PC-9 (cell line): ENCODE data around the gene APBA2. TPM values are rescaled to one million over a fixed set of nuclear protein-coding genes. Genes with fewer than 3 reads are reported as not detected.

Experiments used
- BruUV-seq: library from RNA; stranded (reverse); fragments of 400-500 nt; replicated peaks from 2 replicates; lab custom pipeline; 2021; lab: Mats Ljungman, UMichigan
- CTCF ChIA-PET: fragments of 300-600 bp; sonication (Branson Sonifier 250); formaldehyde crosslinking; loops from one replicate; lab custom pipeline; 2022; ENCODE audit warnings: antibody characterized with exemption; lab: Charles Lee
- POLR2A ChIA-PET: fragments of 300-600 bp; sonication (Branson Sonifier 250); formaldehyde crosslinking; loops from one replicate; lab custom pipeline; 2022; ENCODE audit warnings: antibody characterized with exemption; ENCODE audit not compliant: unreplicated experiment; lab: Charles Lee
- DNase-seq, 2 experiments: peaks; one replicate each; pipeline versions ENCODE4 v3.0.0 to v3.0.0-alpha.2; 2015 to 2022; ENCODE audit warnings: mixed read lengths in 1 of 2
- H2AFZ ChIP-seq: fragments of 200-600 bp; sonication (generic); 2 replicates; pipeline ENCODE4 v1.8.1; 2017; ENCODE audit warnings: antibody characterized with exemption
- H3F3A ChIP-seq: fragments of 200-600 bp; sonication (generic); 2 replicates; pipeline ENCODE4 v1.8.1; 2017; ENCODE audit warnings: antibody characterized with exemption, mild to moderate bottlenecking, low read depth; ENCODE audit not compliant: insufficient read depth
- H3K27ac ChIP-seq: fragments of 200-600 bp; sonication (generic); 2 replicates; pipeline ENCODE4 v1.6.1; 2016; ENCODE audit warnings: mixed run types
- H3K27me3 ChIP-seq: fragments of 200-600 bp; sonication (generic); 2 replicates; pipeline ENCODE4 v1.6.1; 2016; ENCODE audit warnings: low read depth, mixed run types; ENCODE audit not compliant: insufficient read depth
- H3K36me3 ChIP-seq: fragments of 200-600 bp; sonication (generic); 2 replicates; pipeline ENCODE4 v1.6.1; 2016; ENCODE audit warnings: low read depth, mixed run types
- H3K4me1 ChIP-seq: fragments of 200-600 bp; sonication (generic); replicated peaks from 2 replicates; pipeline ENCODE4 v1.6.1; 2016; ENCODE audit warnings: mixed run types; ENCODE audit not compliant: insufficient read depth
- H3K4me2 ChIP-seq: fragments of 200-600 bp; sonication (generic); 2 replicates; pipeline ENCODE4 v1.6.1; 2017; ENCODE audit warnings: mixed run types
- H3K4me3 ChIP-seq: fragments of 200-600 bp; sonication (generic); 2 replicates; pipeline ENCODE4 v1.6.1; 2016; ENCODE audit warnings: mixed run types
- H3K79me2 ChIP-seq: fragments of 200-600 bp; sonication (generic); 2 replicates; pipeline ENCODE4 v1.6.1; 2017; ENCODE audit warnings: low read depth, mixed run types
- H3K9me2 ChIP-seq: fragments of 200-600 bp; sonication (generic); 2 replicates; pipeline ENCODE4 v1.8.1; 2017; ENCODE audit warnings: mild to moderate bottlenecking; ENCODE audit not compliant: insufficient read depth
- H3K9me3 ChIP-seq: fragments of 200-600 bp; sonication (generic); 2 replicates; pipeline ENCODE4 v1.8.1; 2016; ENCODE audit warnings: low read depth; ENCODE audit not compliant: insufficient read depth
- H4K20me1 ChIP-seq: fragments of 200-600 bp; sonication (generic); 2 replicates; pipeline ENCODE4 v1.8.1; 2017; ENCODE audit not compliant: insufficient read depth
- EZH2 ChIP-seq: fragments of 200-600 bp; sonication (generic); IDR thresholded peaks from 2 replicates; pipeline ENCODE4 v1.8.0; 2017; ENCODE audit warnings: antibody characterized with exemption, low read depth
- intact Hi-C: fragments of 100-400 bp; cut with micrococcal nuclease; formaldehyde crosslinking; loops from one replicate; pipeline ENCODE4 v1.10.0; 2022; ENCODE audit not compliant: unreplicated experiment
- total RNA-seq: library from RNA; stranded (reverse); gene quantifications from 2 replicates; pipeline ENCODE4 v1.2.3, GENCODE V29; 2021
- TF ChIP-seq, protein P1 (sequence below): fragments of 200-600 bp; sonication (generic); conservative IDR thresholded peaks from 2 replicates; pipeline ENCODE4 v1.6.1; 2017; ENCODE audit warnings: mixed run types, antibody characterized with exemption, mild to moderate bottlenecking, moderate library complexity

The APBA2 gene
- total RNA-seq, 1 experiment from 2014 or later = not detected

- H3K27ac ChIP-seq = no peak overlapping the region
- POLR2A ChIA-PET = no interaction called here
- no peak overlapping the region for H3K4me2 ChIP-seq
- H3F3A ChIP-seq = no peaks in the 10 kb centered on the region
- H4K20me1 ChIP-seq = no peaks in the 10 kb centered on the region
- no peaks in the 10 kb centered on the region for H3K9me2 ChIP-seq
- H3K4me3 ChIP-seq = no peak overlapping the region
- no peaks in the 10 kb centered on the region for H3K9me3 ChIP-seq
- no peaks in the 10 kb centered on the region for H3K79me2 ChIP-seq
- CTCF ChIA-PET = interaction anchor here (0.7 kb wide), 1 partner anchor 105 kb away, joined by 3 read pairs; no protein-coding TSS in a partner anchor
- H3K36me3 ChIP-seq = no peaks in the 10 kb centered on the region
- no peak overlapping the region for H2AFZ ChIP-seq
- TF ChIP-seq, protein P1, sequence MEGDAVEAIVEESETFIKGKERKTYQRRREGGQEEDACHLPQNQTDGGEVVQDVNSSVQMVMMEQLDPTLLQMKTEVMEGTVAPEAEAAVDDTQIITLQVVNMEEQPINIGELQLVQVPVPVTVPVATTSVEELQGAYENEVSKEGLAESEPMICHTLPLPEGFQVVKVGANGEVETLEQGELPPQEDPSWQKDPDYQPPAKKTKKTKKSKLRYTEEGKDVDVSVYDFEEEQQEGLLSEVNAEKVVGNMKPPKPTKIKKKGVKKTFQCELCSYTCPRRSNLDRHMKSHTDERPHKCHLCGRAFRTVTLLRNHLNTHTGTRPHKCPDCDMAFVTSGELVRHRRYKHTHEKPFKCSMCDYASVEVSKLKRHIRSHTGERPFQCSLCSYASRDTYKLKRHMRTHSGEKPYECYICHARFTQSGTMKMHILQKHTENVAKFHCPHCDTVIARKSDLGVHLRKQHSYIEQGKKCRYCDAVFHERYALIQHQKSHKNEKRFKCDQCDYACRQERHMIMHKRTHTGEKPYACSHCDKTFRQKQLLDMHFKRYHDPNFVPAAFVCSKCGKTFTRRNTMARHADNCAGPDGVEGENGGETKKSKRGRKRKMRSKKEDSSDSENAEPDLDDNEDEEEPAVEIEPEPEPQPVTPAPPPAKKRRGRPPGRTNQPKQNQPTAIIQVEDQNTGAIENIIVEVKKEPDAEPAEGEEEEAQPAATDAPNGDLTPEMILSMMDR = no peak
- TF ChIP-seq EZH2 = no peak
- BruUV-seq = no TSS peak
- intact Hi-C loops = no loop called here
- peaks cover 63% of the 10 kb centered on the region for H3K27me3 ChIP-seq
- DNase-seq = no peak
- H3K4me1 ChIP-seq = no peaks in the 10 kb centered on the region
Measured at GRCh38 chr15:28900041-28900891, 14.5 kb downstream of the APBA2 start.

- POLR2A ChIA-PET = no interaction called here
- CTCF ChIA-PET = interaction anchor here (0.7 kb wide), 1 partner anchor 104 kb away, joined by 3 read pairs; no protein-coding TSS in a partner anchor
Measured at GRCh38 chr15:28900892-28901586, 15.3 kb downstream of the APBA2 start.

DNA sequence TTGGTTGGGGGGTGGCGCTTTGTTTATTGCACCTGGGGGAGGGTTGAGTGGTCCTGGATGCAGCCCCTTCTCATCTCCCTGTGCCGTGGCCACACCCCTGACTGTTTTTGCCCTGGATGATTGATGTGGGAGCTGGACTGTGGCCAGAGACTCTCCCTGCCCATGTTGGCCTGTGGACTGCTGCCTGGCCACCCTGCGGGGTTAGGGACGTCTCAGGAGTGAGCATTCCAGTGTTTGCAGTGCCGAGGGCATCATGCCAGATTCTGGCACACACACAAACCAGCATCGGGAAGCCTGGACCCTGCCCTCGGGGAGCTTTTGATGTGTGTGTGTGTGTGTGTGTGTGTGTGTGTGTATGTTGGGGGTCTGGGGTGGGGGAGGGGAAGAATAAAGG is 15.8 kb downstream of the APBA2 start:
- no peaks in the 10 kb centered on the region for H4K20me1 ChIP-seq
- no peaks in the 10 kb centered on the region for H3F3A ChIP-seq
- no peaks in the 10 kb centered on the region for H3K9me3 ChIP-seq
- H3K4me1 ChIP-seq = no peaks in the 10 kb centered on the region
- no peak overlapping the region for H3K4me2 ChIP-seq
- no peak overlapping the region for H2AFZ ChIP-seq
- CTCF ChIA-PET = no interaction called here
- BruUV-seq = no TSS peak
- no peaks in the 10 kb centered on the region for H3K36me3 ChIP-seq
- POLR2A ChIA-PET = no interaction called here
- no peaks in the 10 kb centered on the region for H3K9me2 ChIP-seq
- H3K4me3 ChIP-seq = no peak overlapping the region
- no peak for DNase-seq
- no peak for TF ChIP-seq EZH2
- TF ChIP-seq, protein P1 = no peak
- no peak overlapping the region for H3K27ac ChIP-seq
- no peaks in the 10 kb centered on the region for H3K79me2 ChIP-seq
- intact Hi-C loops = no loop called here
- peaks cover 66% of the 10 kb centered on the region for H3K27me3 ChIP-seq

More at GRCh38 chr15:28900892-28901586, 15.3 kb downstream of the APBA2 start:
- Histone ChIP-seq H3K27ac (no peak overlapping the region), H3K9me3 (no peaks in the 10 kb centered on the region), H4K20me1 (no peaks in the 10 kb centered on the region), H3K36me3 (no peaks in the 10 kb centered on the region), H3K79me2 (no peaks in the 10 kb centered on the region), H3K9me2 (no peaks in the 10 kb centered on the region), H3F3A (no peaks in the 10 kb centered on the region), H3K27me3 (peaks cover 63% of the 10 kb centered on the region), H2AFZ (no peak overlapping the region), H3K4me3 (no peak overlapping the region), H3K4me1 (no peaks in the 10 kb centered on the region), H3K4me2 (no peak overlapping the region)
- intact Hi-C loops = no loop called here
- no peak for TF ChIP-seq EZH2
- TF ChIP-seq, protein P1 = no peak
- DNase-seq = no peak
- no TSS peak for BruUV-seq
